Liver (tissue), 3 donors: ENCODE measurements around the gene YOD1.

Source experiments
- CTCF ChIP-seq: fragments of 150-350 bp; IDR thresholded peaks from 2 replicates; pipeline ENCODE4 v1.5.1; 2017; ENCODE audit warnings: improper control_type of control experiment, low read depth, low read length; ENCODE audit not compliant: missing input control
- FOXA1 ChIP-seq: IDR thresholded peaks from 2 replicates; pipeline ENCODE4 v1.6.1; 2016; ENCODE audit warnings: antibody characterized with exemption
- HNF4A ChIP-seq, 2 donors: conservative IDR thresholded peaks; 2 replicates each; pipeline ENCODE4 v1.6.1; 2016; ENCODE audit warnings: antibody characterized with exemption in 2 of 2, mild to moderate bottlenecking in 2 of 2
- HNF4G ChIP-seq: IDR thresholded peaks from 2 replicates; pipeline ENCODE4 v1.6.1; 2016; ENCODE audit warnings: antibody characterized with exemption
- JUND ChIP-seq, 2 donors: IDR thresholded peaks; 2 replicates each; pipeline ENCODE4 v1.6.1; 2016; ENCODE audit warnings: antibody characterized with exemption in 2 of 2
- MAX ChIP-seq: IDR thresholded peaks from 2 replicates; pipeline ENCODE4 v1.6.1; 2016; ENCODE audit warnings: antibody characterized with exemption
- NR2F2 ChIP-seq: IDR thresholded peaks from 2 replicates; pipeline ENCODE4 v1.6.1; 2016; ENCODE audit warnings: antibody characterized with exemption
- RAD21 ChIP-seq, 2 donors: IDR thresholded peaks; 2 replicates each; pipeline ENCODE4 v1.6.1; 2016; ENCODE audit warnings: antibody characterized with exemption in 2 of 2, mild to moderate bottlenecking in 2 of 2
- REST ChIP-seq: IDR thresholded peaks from 2 replicates; pipeline ENCODE4 v1.6.1; 2016; ENCODE audit warnings: antibody characterized with exemption, mild to moderate bottlenecking
- RXRA ChIP-seq, 2 donors: IDR thresholded peaks; 2 replicates each; pipeline ENCODE4 v1.6.1; 2017 to 2018; ENCODE audit warnings: antibody characterized with exemption in 2 of 2, mild to moderate bottlenecking in 1 of 2
- SP1 ChIP-seq: IDR thresholded peaks from 2 replicates; pipeline ENCODE4 v1.6.1; 2018; ENCODE audit warnings: antibody characterized with exemption, mild to moderate bottlenecking
- YY1 ChIP-seq: IDR thresholded peaks from 2 replicates; pipeline ENCODE4 v1.6.1; 2016; ENCODE audit warnings: antibody characterized with exemption, mild to moderate bottlenecking
- ZBTB33 ChIP-seq: IDR thresholded peaks from 2 replicates; pipeline ENCODE4 v1.6.1; 2016; ENCODE audit warnings: antibody characterized with exemption
- donor health status: healthy.
- donor health status: healthy.

DNA sequence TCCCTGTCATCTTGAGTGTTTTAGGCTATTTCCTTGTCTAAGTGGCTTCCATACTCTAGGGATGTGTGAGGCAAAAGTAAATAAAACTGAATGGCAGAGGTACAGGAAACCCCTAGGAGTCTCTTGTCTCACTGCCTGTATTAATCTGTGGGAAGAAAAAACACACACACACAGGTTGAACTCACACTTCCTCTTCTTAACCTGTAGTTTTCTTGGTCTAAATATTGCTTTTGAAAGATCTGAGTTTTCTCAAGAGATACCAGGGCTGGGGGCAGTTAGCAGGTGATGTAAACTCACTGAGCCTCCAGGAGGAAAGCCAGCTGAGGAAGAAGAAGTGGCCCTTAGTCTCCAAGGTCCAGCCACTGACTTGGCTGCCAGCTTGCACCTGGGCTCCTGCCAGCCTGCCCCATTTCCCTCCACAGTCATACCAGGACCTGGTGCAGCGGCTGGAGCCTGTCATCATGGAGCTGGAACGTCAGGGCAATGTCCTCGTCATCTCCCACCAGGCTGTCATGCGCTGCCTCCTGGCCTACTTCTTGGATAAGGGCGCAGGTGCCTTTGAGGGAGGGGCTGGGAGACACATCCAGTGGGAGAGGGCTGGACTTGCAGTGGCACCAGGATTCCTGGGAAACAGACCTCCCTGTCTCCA, 19.0 kb upstream of the YOD1 start:
- TF ChIP-seq CTCF, result no peak
- TF ChIP-seq MAX, result no peak
- TF ChIP-seq YY1, result no peak
- TF ChIP-seq REST, result no peak
- no peak for TF ChIP-seq JUND (IDR thresholded peaks at IDR 0.05)
- no peak for TF ChIP-seq ZBTB33
- TF ChIP-seq SP1, result no peak
- TF ChIP-seq NR2F2, result no peak
- no peak for TF ChIP-seq HNF4A (conservative IDR thresholded peaks at IDR 0.05)
- TF ChIP-seq FOXA1, result no peak
- TF ChIP-seq RXRA (IDR thresholded peaks at IDR 0.05), result no peak
- no peak for TF ChIP-seq HNF4G
- no peak for TF ChIP-seq RAD21 (IDR thresholded peaks at IDR 0.05)
